ENCODE measurements around the gene SERPINB2.

SERPINB2 gene

GRCh38 chr18:63887424-63887823 lies at the start of gene SERPINB2:
Gene SERPINB2 (plus strand): TSS chr18:63887705. CDS start chr18:63891445, 3,740 bp downstream.
- no peak for DNase-seq (ENCODE audit: extremely low read depth in 1 of 2, low read depth in 1 of 2)

- DNase-seq (ENCODE audit: extremely low read depth in 1 of 2, low read depth in 1 of 2), result no peak
These were observed 44.5 kb upstream of the SERPINB2 start for GRCh38 chr18:63843008-63843407.

DNA sequence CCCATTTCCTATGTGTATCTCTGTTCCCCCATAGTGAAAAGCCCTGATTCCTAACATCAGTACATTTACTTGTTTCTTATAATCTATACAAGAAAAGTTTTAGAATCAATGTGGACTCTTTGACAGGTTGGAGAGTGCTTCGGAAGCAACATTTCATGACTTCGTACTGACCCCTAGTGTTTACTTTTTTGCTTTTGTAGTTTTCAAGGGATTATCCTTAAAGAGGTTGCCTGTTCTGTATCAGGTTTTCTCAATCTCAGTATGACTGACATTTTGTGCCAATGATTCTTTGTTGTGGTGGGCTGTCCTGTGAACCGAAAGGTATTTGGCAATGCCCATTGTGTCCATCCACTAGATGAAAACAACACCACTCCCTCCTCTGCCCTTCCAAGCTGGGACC lies 43.3 kb upstream of the SERPINB2 start:
- DNase-seq (ENCODE audit: extremely low read depth in 1 of 2, low read depth in 1 of 2), result no peak

DNA sequence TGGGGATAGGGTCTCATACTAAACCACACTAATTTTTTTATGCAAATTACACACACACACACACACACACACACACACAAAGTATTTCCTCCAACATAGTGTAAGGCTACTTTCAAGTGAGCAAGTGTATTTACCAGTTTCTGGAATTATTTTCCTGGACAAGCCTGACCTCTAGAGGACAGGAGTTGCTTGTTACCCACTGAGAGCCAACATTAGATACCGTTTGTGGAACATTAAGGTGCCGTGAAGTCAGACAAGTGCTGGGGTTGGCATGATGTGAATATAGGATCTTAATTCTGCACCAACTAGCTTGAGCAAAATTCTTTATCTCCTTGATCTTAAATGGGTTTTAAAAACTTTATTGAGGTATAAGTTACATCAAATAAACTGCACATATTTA lies 39.3 kb upstream of the SERPINB2 start:
- DNase-seq (ENCODE audit: extremely low read depth in 1 of 2, low read depth in 1 of 2), result no peak

GRCh38 chr18:63850020-63850419 lies 37.5 kb upstream of the SERPINB2 start:
- DNase-seq (ENCODE audit: extremely low read depth in 1 of 2, low read depth in 1 of 2), result no peak

GRCh38 chr18:63850636-63851035 lies 36.9 kb upstream of the SERPINB2 start:
- DNase-seq (ENCODE audit: extremely low read depth in 1 of 2, low read depth in 1 of 2), result no peak

GRCh38 chr18:63858456-63858855 lies 29.0 kb upstream of the SERPINB2 start:
- DNase-seq (ENCODE audit: extremely low read depth in 1 of 2, low read depth in 1 of 2), result no peak

- DNase-seq (ENCODE audit: extremely low read depth in 1 of 2, low read depth in 1 of 2), result no peak
These were observed 27.6 kb upstream of the SERPINB2 start for GRCh38 chr18:63859781-63860475.

GRCh38 chr18:63860531-63860930 lies 27.0 kb upstream of the SERPINB2 start:
- no peak for DNase-seq (ENCODE audit: extremely low read depth in 1 of 2, low read depth in 1 of 2)

GRCh38 chr18:63867368-63868125 lies 20.0 kb upstream of the SERPINB2 start:
- no peak for DNase-seq (ENCODE audit: extremely low read depth in 1 of 2, low read depth in 1 of 2)

DNA sequence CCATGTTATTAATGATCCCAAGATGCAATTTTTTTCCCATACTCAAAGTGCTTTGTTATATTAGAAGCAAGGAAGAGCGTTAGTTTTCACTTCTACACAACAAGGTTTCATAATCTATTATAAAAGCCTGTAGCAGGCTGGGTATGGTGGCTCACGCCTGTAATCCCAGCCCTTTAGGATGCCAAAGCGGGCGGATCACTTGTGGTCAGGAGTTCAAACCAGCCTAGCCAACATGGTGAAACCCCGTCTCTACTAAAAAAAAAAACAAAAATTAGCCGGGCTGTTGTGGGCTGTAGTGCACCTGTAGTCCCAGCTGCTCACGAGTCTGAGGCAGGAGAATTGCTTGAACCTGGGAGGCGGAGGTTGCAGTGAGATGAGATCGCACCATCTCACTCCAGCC lies 19.0 kb upstream of the SERPINB2 start:
- DNase-seq (ENCODE audit: extremely low read depth in 1 of 2, low read depth in 1 of 2), result no peak

- no peak for DNase-seq (ENCODE audit: extremely low read depth in 1 of 2, low read depth in 1 of 2)
These were observed 18.1 kb upstream of the SERPINB2 start for GRCh38 chr18:63869374-63869773.

DNA sequence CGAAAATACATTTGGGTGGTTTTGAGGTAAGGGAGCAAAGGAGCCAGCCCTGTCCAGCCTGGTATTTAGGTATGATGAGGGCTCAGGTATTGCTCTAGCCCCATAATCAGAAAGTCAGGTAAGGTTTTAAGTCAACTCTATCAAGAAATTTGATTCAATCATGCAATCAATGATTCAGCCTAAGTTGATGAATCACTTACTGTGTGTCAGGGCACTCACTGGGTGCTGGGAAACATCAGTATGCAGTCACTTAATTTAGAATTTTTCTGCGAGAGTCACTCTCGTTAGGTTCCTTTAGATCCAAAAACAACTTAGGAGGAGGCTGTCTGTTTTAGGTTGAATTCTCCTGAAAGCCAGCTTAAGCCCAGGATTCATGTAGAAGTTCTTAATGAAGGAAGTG lies 17.7 kb upstream of the SERPINB2 start:
- DNase-seq (ENCODE audit: extremely low read depth in 1 of 2, low read depth in 1 of 2), result no peak

DNA sequence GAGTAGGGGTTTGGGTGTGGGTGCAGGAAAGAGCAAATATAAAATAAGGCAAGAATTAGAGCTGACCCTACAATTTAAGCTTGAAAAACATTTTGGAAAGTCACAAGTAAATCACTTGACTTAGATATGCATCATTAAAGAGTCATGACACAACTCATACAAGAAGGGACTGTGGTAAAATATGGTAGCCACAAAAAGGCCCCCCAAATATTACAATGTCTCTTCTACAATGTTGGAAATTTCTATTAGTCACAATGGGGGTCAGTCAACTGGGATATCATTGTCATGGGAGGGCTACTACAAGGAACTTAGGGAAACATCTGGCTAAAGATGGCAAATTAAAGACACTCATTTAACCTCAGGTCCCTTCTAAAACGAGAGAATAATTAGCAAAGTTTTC lies 15.7 kb upstream of the SERPINB2 start:
- DNase-seq (ENCODE audit: extremely low read depth in 1 of 2, low read depth in 1 of 2), result no peak

- DNase-seq (ENCODE audit: extremely low read depth in 1 of 2, low read depth in 1 of 2), result no peak
These were observed 14.9 kb upstream of the SERPINB2 start for GRCh38 chr18:63872586-63872985.

GRCh38 chr18:63878343-63878742 lies 9.2 kb upstream of the SERPINB2 start:
- no peak for DNase-seq (ENCODE audit: extremely low read depth in 1 of 2, low read depth in 1 of 2)

GRCh38 chr18:63878925-63879324 lies 8.6 kb upstream of the SERPINB2 start:
- no peak for DNase-seq (ENCODE audit: extremely low read depth in 1 of 2, low read depth in 1 of 2)

DNA sequence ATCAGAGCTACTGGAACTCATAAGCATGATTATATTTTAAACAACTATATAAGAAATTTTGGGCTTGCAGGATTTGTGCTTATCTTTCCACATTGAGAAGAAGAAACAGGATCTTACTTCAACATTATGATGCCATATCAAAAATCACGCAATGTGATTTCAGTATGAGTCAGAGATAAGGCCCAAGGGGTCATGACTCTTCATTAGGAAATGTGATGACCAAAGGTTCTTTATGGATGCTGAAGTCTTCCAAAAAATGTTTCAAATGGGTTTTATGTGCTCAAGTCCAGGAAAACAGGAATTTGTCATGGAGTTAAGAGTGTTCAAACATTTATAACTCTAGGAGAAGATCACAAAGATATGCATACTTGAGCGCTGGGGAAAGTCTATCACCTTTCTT lies 7.8 kb upstream of the SERPINB2 start:
- no peak for DNase-seq (ENCODE audit: extremely low read depth in 1 of 2, low read depth in 1 of 2)

DNA sequence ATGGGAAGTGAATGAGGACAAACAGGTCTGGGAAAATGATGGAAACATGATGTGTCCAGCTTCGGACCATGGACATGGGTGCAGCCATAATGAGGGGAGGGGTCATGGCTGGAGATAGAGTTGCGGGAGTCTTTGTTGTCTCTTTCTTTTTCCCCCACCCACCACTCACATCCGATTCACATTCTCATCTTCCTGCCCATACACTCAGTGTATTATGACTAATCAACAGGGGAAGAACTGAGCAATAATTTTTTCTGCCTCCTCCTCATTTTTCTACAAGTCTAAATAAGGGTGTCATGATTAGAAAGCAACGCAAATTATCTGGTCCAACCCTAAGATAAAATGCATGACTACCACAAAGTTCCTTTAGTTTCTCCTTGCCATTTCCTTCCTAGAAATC lies 5.7 kb upstream of the SERPINB2 start:
- DNase-seq (ENCODE audit: extremely low read depth in 1 of 2, low read depth in 1 of 2), result no peak

DNA sequence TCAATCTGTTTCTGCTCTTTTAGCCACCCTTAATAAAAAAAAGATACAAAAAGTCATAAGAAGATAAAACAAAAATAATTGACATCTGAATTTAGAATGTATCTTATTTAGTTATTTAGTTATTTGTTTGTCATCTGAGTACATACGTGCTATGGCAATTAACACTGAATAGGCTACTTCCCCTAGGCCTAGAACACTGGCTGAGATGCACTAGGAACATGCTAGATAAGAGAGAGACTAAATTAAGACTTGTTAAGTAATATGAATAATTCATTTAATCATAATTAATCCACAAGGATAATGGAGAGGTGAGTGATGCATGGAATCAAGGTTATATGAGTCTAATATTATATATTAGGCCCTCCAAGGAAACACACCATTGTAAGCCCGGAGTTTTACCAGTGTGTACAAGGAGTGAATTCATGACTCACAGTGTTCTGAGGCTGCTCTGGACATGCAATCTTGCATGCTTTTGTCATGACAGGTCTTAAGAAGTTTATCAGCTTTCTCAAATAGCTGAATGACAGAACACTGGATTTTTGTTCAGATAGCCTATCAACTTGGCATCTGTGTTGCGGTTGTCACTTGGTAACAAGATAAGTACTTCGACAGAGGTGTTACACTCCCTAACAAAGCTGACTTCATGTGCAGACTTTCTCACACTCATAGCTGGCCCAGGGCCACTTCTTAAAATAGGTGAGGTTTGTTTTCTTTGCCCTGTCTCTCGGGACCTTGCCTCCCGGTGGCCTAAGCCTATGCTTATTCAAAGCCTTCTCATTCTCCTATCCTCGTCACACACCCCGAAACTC lies 5.0 kb upstream of the SERPINB2 start:
- DNase-seq (ENCODE audit: extremely low read depth in 1 of 2, low read depth in 1 of 2), result no peak

GRCh38 chr18:63883617-63884016 lies 3.9 kb upstream of the SERPINB2 start:
- DNase-seq (ENCODE audit: extremely low read depth in 1 of 2, low read depth in 1 of 2), result no peak
